Activated CD4-positive, CD25-positive, alpha-beta regulatory T cell treated with anti-CD3 and anti-CD28 coated beads, Interleukin-2, amount 50 U/mL, for 72 hours (primary cell): ENCODE data around the gene MBD3.
"Not testable (repeated sequence)": the region's sequence is repeated elsewhere in the genome, so short reads cannot be mapped to it uniquely, and the experiment has no call there.

ENCODE experiments used
- DNase-seq: peaks from one replicate; pipeline ENCODE4 v3.0.0; 2021

MBD3 gene, protein sequence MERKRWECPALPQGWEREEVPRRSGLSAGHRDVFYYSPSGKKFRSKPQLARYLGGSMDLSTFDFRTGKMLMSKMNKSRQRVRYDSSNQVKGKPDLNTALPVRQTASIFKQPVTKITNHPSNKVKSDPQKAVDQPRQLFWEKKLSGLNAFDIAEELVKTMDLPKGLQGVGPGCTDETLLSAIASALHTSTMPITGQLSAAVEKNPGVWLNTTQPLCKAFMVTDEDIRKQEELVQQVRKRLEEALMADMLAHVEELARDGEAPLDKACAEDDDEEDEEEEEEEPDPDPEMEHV

DNA sequence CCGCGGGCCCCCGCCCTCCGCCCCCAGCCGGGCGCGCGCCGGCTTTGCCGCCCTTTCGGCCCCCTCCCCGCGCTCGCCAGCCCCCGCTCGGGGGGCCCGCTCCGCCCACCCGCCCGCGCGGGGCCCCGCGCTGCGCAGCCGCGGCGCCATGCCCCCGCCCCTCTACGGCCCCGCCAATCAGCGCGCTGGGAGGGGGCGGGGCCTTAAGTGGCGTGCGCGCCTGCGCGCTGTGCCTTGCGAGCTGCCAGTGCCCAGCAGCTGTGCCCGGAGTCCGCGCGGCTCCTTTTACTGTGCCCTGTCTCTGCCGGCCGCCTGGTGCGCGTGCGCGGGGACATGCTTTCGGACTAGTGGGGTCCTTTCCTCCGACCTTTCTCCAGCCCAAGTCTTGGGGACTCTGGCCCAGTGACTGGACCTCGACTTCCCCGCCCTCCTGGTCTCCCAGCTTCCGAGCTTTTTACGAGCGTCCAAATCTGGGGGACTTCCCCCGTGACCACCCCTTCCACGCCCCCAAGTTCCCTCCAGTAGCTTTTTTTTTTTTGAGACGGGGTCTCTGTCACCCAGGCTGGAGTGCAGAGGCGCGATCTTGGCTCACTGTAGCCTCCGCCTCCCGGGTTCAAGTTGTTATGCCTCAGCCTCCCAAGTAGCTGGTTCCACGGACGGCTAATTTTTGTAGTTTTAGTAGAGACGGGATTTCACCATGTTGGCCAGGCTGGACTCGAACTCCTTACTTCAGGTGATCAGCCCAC, at the start of gene MBD3:
MBD3 (minus strand) TSS at position 111 of the 746 bp plus-strand sequence. CDS start 234 bp downstream, outside the sequence.
- peak; percentile 90 for DNase-seq

DNA sequence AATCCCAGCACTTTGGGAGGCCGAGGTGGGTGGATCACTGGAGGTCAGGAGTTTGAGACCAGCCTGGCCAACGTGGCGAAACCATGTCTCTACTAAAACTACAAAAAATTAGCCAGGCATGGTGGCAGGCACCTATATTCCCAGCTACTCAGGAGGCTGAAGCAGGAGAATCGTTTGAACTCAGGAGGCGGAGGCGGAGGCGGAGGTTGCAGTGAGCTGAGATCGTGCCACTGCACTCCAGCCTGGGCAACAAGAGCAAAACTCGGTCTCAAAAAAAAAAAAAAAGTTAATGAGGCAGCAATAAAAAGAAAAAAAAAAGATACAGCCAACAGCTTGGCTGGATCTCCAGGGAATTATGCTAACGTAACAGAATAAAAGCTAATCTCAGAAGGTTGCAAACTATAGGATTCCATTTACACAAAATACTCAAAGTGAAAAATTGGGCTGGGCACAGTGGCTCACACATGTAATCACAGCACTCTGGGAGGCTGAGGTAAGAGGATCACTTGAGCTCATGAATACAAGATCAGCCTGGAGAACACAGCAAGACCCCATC, 48.3 kb upstream of the MBD3 start:
- DNase-seq, result not testable (repeated sequence)

DNA sequence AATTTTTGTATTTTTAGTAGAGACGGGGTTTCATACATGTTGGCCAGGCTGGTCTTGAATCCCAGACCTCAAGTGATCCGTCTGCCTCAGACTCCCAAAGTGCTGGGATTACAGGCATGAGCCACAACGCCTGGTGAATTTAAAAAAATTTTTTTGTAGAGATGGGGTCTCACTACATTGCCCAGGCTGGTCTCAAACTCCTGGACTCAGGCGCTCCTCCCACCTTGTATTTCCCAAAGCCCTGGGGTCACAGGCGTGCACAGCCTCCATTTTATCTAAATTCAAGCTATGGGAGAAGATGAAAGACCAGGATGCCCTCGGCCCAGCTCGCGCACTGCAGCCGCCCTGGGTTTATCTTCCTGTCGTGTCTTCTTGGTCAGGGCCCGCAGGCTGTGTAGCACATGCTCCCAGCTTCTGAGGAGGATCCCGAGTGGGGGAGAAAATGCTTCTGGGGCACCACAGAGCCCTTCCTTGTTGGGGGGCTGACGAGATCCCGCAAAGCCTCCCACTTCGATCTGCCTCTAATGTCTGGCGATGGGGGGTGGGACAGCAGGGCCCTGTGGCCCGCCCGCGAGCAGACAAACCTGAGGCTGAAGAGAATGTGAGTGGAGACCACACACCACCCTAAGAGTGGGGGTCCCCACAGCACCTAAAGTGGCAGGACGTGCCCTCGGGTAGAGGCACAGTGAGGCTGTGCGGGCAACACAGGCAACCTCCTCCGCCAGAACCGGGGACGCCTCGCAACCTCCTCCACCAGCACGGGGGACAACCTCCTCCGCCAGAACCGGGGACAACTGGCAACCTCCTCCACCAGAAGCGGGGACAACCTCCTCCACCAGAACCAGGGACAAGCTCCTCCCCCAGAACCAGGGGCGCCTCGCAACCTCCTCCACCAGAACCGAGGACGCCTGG, 43.9 kb upstream of the MBD3 start:
- no peak for DNase-seq

DNA sequence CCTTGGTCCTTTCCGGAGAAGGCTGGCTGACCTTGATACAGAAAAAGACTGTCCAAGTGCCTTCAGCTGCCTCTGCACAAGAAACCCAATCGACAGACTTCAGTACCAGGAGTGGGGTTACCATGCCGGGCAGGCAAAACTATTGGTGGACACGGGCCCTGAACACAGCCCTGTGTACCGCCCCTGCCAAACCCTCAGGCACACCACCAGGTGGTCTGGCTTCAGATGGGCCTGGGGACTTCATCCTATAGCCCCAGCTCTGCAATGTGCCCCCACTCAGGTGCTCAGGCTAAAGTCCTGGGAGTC, 42.2 kb upstream of the MBD3 start:
- DNase-seq, result no peak

DNA sequence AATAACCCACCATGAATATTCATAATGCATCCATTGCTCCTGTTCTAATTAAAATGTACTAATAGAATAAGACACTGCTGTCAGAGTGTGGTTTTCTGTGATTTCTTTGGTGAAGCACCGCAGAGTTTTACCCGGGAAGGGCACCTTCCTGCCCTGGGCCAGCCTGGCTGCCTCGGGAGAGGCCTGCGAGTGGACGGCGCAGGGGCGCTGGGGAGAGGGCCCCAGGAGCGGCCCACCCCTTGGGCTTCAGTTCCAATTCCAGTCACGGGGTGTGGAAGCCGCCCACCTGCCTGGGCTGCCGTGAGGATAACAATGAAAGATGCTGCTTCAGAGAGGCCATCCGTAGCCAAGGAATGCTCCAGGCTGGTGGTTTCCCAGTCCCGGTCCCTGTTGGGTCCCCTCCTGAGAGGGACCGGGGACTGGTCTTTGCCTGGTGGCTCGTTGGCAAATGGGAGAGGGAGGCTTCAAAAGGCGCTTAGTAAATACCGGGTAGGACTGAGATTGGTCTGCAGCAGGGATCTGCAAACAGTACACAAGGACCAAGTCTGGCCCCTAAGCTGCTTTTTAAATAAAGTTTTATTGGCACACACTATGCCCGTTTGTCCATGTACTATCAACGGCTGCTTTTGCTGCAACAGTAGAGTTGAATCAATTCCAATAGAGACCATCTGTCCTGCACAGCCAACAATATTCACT, 41.7 kb upstream of the MBD3 start:
- no peak for DNase-seq

DNA sequence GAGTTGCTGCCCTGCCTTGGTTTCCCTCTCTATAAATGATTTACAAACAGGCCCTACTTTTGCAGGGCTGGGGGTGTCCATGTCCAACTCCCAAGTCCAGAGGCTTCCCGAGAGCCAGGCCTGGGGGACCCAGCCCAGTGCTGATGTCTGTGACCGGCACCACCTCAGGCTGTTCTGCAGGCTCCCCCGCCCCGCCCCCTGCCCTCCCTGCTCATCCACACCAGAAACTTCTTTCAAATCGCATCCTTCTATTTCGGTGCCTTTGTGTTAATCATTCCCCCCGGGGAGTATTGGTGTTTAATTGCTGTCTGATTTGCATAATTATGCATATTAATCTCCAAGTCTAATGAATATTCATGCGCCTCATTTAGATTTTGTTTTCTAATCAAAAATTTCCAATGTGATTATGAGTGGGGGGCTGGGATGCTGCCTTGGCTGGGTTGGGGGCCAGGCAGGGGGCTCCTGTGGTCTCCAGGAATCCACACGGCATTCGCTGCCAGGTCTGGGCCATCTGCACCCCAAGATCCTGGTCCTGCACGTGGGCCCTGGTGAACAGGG, 40.7 kb upstream of the MBD3 start:
- no peak for DNase-seq

DNA sequence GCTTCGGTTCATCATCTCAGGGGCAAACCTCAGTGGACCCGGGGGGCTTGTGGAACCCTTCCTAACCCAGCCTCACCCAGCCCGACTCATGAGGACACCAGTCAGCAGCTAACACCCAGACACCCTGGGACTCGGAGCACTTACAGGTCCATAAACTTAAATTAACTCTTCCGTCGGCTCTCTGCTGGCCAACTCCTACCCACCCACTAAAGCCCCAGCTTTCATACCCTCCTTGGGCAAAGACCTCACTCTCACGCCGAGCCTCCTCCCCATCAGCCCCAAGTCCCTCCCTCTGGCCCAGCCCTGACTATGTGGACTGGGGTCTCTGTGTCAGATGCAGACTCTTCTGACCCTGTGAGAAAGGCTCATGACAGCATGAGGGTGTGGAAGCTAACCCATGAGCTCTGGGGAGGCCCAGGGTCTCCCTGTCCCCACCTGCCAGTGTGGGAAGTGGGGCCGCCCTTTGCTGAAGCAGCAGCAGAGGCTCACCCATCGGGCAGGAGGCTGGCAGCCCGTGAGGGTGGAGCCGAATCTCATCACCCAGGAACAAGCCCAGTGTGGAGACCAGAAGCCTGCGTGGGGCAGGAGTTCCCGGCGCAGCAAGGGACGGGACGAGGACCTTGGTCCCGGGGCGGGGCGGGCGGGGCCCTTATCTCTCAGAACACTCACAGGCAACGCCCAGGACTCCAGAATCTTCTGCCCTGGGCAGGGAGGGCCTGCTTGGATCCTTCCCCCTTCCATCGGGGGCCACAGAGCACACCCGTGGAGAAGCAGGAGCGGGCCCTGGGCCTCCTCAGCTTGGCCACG, 40.0 kb upstream of the MBD3 start:
- DNase-seq, result no peak

DNA sequence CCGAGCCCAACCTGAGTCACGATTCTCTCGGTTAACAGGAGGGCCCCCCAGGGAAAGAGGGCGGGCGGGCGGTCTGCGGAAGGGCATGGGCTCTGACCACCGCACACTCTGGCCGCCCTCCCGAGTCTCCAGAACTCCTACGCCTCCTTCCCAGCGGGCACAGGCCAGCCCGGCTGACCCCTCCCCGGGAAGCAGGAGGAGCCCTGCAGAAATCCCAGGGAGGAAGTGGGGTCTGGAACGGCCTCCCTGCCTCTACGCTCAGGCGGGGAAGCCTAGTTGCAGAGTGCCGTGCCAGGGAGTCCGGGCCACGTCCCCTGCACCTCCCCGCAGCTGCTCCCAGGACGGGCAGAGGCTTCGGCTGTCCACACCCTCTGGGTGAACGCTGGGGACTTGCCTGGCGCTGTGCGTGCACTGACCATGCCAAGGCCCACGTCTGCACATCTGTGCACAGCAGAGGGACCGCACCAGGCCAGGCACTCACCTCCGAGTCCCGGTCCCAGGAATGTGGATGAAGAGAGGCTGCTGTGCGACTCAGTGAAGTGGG, 39.0 kb upstream of the MBD3 start:
- DNase-seq, result no peak

DNA sequence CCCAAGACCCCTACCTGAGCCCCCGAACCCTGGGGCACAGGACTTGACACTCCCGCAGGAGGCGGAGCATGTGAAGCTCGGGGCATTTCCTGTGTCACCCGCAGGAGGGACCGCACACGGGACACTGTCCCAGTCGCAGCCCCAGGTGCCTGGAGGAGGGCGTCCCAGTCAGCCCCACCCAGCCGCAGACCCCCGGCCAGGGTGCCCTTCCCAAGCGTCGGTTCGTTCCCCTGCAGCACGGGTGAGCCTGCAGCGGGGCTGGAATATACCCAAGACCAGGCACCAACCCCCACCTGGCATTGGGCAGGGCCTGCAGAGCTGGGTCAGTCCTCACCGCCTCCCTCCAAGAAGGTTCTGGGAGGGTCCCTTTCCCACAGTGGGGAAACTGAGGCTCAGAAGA, 38.1 kb upstream of the MBD3 start:
- DNase-seq, result no peak

DNA sequence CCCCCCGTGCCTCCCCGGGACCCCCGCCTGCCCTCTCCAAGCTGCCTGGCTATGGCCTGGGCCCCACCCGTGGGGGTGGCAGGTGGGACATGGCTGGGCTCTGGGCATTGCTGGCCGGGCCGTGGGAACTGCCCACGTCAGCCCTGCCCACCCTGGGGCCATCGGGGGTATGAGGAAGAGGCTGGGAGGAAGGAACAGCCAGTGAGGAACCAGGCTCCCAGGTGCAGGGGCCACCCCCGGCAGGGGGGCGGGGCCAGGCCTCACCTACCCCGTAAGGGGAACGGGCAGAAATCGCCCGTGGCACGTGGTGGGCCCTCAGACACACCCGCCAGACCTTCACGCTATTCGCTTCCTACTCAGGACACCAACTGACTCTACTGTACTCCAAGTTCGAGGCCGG, 37.3 kb upstream of the MBD3 start:
- DNase-seq, result no peak

DNA sequence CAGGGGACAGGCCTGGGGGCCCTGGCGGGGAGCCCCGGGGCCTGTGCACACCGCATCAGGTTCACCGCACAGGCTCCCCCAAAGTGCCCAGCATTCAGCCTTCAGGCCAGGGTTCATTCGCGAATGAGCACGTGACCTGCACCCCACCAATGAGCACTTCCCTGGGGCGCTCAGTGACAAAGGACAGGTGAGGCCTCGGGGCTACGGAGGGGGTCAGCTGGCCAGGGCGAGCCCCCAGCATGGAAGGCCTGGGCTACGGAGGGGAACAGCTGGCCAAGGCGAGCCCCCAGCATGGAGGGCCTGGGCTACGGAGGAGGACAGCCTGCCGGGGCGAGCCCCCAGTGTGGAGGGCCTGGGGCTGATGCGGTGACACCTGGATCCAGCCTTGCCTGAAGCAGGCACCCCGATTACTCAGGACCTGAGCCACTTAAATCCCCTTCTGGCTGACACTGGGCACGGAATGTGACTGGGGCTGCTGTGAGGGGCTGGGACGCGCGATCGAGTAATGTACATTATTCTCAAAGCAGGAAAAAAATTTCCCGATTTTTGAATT, 36.7 kb upstream of the MBD3 start:
- no peak for DNase-seq

DNA sequence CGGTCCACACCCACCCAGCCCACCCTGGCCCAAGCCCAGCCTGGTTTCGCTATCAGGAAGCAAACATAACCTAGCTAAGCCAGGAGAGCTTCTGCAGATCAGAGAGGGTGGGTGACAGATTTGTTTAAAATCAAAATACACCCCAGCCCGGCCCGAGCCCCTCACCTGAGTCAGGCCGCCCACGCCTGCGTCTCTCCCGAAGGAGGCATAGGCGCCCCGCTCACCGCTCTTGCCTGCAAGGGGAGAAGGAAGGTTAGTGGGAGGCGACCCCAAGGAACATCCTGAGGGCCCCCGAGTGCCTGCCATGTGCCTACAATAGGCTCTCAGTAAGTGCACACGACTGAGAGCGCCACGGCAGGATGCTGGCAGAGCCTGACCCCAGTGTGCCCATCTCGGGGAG, 34.5 kb upstream of the MBD3 start:
- no peak for DNase-seq

DNA sequence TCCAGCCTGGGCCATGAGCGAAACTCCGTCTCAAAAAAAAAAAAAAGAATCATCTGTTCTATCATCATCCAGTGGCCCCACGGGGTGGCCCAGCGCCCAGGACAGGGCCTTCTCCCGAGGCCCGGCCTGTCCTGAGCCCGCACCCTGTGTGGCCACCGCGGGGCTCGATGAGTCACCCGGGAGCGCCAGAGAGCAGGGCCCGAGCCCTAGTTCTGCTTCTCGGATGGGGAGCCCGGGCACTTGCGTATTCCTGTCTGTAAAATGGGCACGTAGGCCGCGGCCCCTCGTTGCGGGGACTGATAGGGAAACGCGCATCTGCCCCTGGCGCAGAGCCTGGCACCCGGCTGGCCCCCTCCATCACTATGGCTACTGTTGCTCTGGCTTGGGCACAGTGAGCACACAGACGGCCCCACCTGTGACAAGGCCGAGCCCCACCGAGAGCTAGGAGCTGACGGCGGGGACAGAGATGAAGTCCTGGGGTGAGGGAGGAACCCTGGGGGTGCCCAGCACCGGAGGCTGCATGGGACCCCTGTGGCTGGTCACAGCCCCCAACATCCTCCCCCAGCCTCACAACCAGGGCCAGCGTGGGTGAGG, 33.8 kb upstream of the MBD3 start:
- DNase-seq, result no peak

DNA sequence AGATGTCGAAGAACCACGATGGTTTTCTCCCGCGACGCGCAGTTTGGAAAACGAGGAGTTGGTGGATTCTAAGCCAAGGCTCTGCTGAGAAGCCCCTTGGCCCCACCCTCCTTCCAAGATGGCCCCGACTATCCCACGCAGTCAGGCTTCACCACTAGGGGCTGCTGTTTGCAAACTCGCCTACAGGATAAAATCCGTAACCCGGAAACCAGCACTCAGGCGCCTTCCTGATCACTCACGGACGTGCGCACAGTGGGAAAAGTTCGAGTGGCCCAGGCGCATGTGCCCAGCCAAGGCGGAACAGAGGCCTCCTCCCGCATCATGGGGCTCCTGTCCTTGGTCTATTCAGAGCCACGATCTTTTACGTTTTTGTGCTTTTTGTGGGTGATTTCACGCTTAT, 31.8 kb upstream of the MBD3 start:
- no peak for DNase-seq

DNA sequence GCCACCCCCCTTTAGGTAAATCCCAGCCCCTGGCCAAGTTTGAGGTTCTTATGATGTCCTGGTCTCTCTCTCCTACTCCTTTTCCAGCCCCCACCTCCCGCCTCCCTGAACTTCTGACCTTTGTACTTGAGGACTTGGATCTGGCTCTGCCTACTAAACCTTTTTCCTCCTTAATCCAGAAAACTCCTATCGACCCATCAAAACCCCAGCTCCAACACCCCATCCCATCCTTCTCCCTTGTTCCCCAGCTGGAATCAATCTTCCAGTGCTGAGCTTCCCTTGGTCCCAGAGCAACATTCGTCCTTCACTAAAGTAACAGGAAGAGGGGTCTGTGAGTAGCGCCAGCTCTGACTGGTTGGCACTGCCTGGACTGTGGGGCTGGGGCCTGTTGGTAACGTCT, 29.9 kb upstream of the MBD3 start:
- no peak for DNase-seq

DNA sequence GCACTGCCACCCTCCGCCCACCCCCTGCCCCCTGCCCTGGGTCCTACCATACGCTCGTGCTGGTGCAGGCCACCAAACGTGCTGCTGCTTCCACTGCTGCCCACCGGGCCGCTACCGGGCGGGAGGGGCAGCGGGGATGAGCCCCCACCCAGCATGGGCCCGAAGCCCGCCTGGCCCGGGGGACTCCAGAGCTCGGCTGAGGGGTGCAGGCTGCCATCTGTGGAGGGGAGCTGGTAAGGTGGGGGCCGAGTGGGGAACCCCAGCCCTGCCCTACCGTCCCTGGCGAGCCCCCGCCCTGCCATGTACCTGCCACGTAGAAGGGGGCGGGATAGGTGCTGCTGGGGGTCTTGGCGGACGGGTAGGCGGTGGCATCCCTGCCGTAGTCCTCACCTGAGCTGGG, 29.3 kb upstream of the MBD3 start:
- DNase-seq, result no peak

DNA sequence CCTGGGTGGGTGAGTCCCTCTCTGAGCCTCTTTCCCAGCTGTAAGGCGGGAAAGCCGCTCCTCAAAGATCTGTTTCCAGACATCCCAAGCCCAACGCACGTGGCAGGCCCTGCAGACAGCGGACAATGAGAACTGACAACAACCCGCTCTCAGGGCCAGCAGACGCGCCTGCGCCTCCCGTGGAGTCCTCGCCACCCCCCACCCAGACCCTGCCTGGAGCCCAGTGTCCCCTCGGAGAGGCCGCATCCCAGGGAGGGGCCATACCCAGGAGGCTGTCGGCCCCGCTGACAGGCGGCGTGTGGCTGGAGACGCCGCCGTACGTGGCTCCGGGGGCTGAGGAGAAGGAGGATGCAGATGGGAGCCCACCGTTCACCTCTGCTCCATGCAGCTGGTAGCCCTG, 28.9 kb upstream of the MBD3 start:
- no peak for DNase-seq

DNA sequence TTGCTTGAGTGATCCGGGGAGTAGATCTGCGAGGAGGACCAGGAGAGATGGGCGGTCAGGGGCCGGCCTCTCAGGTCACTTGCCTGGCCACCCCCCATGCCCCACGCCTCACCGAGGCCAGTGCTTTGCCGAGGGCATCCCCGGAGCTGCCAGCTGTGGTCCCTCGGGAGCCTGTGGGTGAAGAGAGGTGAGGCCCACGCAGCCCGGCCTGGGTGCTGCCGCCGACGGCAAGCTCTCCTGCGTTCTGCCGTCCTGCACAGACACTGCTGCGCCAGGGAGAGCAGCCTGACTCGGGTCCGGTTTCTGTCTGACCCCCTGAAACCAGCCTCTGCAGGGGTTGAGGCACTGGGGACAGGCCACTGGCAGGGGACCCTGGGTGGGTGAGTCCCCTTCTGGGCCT, 28.4 kb upstream of the MBD3 start:
- DNase-seq, result no peak

DNA sequence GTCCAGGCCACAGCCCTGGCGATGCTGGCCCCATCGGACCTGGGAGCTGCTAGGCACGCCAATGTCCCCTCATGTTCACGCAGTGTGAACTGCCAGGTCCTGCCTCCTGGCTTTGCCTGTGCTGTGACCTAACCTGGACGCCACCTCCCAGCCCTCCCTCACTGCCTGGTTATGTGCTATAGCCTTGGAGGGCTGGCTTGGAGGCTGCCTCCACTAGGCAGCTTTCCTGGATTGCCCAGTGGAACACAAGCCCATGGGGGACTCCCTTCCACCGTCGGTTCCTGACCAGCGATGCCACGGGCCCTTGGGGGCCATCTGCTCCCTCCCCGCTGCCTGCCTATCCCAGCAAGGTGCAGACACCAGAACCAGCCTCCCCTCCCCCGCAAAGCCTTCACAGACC, 27.8 kb upstream of the MBD3 start:
- DNase-seq, result no peak

DNA sequence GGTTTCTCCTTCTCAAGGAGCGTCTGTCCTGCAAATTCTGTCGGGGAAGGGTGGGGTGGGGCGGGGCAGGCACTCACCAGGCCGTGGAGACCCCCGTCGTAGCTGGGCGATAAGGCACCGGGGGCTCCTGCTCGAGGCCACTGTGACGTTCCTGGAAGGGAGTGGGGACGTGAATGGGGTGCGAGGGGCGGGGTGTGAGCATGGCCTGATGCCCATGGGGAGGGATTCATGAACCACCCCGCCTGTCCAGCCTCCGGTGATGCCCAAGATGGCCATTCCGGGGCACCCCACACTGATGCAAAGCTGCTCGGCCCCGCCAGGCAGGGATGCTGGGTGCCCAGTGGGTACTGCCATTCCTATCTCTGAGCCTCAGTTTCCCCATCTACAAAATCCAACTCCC, 27.0 kb upstream of the MBD3 start:
- no peak for DNase-seq

DNA sequence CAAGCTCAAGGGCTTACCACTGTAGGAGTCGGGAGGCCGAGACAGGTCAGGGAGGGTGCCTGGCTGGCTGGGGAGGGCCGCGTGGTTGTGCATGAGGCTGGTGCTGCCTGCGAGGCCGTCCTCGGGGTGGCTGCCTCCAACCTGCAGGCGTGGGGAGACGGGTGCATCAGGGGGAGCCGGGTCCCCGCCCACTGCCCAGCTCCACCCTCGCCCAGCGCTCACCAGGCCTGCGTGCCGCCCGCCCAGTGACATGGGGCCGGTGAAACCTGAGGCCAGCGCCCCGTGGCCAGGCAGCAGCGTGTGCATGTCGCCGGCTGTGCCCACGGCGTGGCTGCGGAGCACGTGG, 26.4 kb upstream of the MBD3 start:
- no peak for DNase-seq
